ENCODE results near the gene LCE2A.

The LCE2A gene

DNA sequence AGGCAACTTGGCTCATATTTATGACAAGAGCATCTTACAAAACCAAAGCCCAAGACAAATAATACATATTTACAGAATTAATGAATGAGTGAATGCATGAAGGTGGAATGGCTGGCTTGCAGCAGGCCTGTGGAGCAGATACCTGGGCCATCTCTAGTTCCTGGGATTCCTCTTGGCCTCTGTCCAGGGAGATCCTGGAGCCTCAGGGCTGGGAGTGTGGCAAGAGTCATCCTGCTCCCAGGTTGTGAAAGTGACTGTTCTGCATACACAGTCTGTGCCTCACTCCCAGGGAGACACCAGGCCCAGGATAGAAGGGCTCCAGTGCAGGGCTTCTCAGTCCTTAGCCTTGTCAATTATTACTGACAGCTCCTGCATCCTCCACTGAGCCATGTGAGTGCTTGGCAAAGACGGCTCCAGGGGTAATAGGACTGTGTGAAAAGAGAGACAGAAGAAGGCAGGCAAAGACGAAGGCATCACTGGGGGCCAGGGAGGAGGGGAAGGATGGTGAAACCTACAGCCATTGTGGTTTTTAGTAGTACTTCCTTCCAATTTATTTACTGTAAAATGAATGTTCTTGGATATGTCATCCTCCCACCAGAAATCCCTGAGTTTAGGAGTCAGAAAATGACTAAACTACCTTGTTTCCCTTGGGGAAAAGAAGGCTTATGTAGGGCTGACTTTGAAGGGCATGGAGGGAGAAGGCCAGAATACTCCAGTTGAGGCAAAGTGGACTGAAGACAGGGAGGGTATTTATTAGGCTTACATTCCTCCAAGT is 45.4 kb downstream of the LCE2A start:
- DNase-seq, result no peak

DNA sequence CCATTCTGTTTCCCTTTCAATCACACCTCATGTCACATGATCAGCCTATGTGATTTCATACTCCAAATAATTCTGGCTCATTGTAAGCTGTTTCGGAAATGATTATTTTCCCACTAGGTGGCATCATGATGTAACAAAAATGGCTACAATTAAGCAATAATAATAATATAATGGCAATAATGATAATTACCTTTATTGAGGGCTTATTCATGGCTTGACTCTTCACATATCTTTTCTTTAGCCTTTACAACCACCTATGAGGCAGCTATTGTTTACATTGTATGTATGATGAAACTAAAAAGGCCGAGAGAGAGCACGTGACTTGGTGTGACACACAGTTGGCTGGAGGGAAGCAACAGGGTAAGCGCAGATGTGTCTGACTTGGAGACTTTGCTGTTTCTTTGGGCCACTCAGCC is 47.2 kb downstream of the LCE2A start:
- DNase-seq, result peak in 1 of 2 experiments; percentile 12

DNA sequence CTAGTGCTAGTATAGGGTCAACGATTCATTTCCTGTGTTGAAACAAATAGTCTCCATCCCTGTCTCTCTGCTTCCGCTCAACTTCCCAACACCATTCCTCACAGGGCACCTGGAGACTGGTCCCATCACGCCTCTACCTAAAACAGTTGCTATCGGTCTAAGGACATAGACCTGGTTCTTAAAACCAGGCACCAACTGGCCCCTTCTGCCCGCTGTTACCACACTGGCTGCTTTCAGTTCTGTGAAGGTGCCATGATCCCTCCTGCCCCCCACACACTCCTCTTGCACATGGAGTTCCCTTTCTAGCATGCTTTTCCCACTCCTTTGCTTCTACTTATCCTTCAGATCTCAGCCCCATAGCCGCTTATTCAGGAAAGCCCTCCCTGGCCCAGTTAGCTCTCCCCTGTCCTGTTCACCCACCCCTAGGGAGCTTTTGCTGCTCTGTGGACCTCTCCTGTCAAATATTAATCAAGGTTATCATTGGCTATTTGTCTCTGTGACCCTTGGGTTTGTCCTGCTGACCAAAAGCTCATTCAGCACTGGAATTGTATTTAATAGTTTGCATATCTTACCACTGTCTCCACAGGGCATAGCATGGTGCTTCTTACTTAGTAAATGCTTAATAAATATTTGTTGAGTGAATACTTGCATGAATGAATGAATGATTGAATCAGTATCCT is 47.8 kb downstream of the LCE2A start:
- DNase-seq, result no peak

DNA sequence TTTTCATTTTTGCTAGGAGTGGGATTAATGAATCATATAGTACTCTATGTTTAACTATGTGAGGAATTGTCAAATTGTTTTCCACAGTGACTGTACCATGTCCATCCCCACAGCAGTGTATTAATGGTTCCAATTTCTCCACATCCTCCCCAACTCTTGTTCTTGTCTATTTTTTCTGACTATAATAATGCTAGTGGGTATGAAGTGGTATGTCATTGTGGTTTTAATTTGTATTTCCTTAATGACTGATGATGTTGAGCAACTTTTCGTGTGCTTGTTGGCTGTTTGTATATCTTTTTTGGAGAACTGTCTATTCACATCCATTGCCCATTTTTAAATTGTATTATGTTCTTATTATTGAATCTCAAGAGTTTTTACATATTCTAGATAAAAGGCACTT is 49.7 kb downstream of the LCE2A start:
- DNase-seq, result no peak
